Measurements from ENCODE around the gene AHI1. TPM values are rescaled to one million over a fixed set of nuclear protein-coding genes. Genes with fewer than 3 reads are reported as not detected.

AHI1 gene
- total RNA-seq, 2 donors from 2014 or later = 16.4 to 49.6 TPM

DNA sequence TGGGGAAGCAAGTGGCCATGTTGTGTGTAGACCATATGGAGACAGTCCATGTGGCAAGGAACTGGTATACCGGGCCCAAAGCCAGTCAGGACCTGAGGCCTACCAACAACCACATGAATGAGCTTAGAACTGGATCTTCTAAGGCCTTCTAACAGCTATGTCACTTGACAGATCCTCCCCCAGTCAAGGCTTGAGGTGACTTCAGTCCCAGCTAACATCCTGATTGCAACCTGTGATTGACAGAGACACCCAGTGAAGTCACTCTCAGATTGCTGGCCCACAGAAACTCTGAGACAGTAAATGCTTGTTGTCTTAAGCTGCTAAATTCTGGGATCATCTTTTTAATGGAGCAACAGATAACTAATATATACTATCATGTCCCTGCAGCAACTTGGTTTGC lies 32.9 kb downstream of the AHI1 start:
- H3K36me3 Mint-ChIP-seq = peaks cover 6% of the 10 kb centered on the region
- no peak overlapping the region for H3K27ac Mint-ChIP-seq
- peaks cover 5 to 7% of the 10 kb centered on the region in 2 donors for H3K4me1 Mint-ChIP-seq (ENCODE audit: low read depth in 2 of 2)
- no peak for ATAC-seq
- DNase-seq (ENCODE audit: low spot score) = no peak
- H3K9me3 Mint-ChIP-seq = no peaks in the 10 kb centered on the region
- no peaks in the 10 kb centered on the region for H3K27me3 Mint-ChIP-seq
- no peak overlapping the region for H3K4me3 Mint-ChIP-seq

DNA sequence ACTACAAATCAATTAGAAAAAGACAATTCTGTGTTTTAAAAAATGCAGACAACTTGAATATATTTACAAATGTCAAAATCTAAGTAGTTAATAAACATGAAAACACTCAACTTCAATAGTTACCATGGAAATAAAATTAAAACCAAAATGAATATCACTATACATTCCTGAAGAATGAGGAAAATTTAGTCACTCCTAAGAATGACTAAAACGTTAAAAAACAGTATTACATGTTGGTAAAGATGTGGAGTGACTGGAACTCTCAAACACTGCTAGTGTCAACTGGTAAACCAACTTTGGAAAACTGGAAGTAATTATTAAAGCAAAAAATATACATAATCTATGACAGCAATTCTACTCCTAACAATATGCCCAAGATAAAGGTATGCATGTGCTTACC lies 36.3 kb downstream of the AHI1 start:
- H3K36me3 Mint-ChIP-seq = peaks cover 6% of the 10 kb centered on the region
- H3K4me1 Mint-ChIP-seq (ENCODE audit: low read depth in 2 of 2) = peaks cover 5 to 7% of the 10 kb centered on the region in 2 donors
- H3K27me3 Mint-ChIP-seq = no peaks in the 10 kb centered on the region

DNA sequence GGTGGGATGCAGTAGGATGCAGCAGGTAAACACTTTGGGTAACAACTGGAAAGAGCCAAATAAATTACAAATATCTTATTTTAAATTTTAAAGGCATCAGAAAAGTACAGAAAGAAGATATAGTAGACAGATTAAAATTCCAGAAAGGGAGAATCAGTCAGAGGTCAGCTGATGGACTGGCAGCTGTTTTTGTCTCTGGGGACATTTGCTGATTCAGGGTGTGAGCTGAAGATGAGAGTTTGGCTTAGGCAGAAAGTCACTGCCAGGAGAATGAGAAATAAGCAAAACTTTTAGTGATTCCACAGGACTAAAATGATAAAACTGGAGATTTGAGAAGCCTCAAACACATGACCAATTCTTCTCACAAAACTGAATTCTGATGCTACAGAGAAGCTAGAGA lies 39.5 kb downstream of the AHI1 start:
- no peaks in the 10 kb centered on the region for H3K36me3 Mint-ChIP-seq
- no peak overlapping the region for H3K27ac Mint-ChIP-seq
- DNase-seq (ENCODE audit: low spot score) (no peak), ATAC-seq (no peak)
- no peaks in the 10 kb centered on the region for H3K9me3 Mint-ChIP-seq
- no peaks in the 10 kb centered on the region for H3K27me3 Mint-ChIP-seq
- H3K4me1 Mint-ChIP-seq (ENCODE audit: low read depth in 2 of 2) = peaks cover 0 to 3% of the 10 kb centered on the region in 2 donors
- H3K4me3 Mint-ChIP-seq = no peak overlapping the region

More for the DNA sequence above, 36.3 kb downstream of the AHI1 start:
- DNase-seq (ENCODE audit: low spot score) = no peak
- no peak for ATAC-seq
- H3K4me3 Mint-ChIP-seq = no peak overlapping the region
- no peaks in the 10 kb centered on the region for H3K9me3 Mint-ChIP-seq
- no peak overlapping the region for H3K27ac Mint-ChIP-seq

DNA sequence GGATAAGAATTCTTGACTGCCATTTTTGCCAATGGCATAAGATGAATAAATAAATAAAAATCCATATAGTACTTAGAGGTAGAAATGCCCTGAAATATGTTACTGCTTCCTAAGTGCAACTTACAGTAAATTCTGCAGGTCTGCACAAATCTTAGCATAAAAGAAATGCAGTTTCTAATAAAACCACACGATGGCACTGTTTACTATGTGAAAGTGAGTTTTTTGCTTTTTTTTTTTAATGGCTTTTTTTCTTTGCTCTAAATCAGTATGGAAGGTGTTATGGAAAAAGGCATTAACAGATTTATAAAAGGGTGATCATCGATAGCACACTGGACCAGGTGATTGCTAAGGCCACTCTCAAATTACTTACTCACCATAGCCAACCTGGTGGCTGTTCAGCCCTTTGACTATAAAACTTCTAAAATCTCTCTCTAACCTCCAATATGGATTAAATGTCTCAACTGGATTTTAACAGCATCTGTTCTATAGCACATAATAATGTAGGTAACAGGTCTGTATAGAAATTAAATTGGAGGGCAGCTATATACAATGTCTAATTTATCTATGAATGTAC lies 45.8 kb downstream of the AHI1 start:
- ATAC-seq = no peak
- H3K4me1 Mint-ChIP-seq (ENCODE audit: low read depth in 2 of 2) = no peaks in the 10 kb centered on the region
- H3K9me3 Mint-ChIP-seq = no peaks in the 10 kb centered on the region
- DNase-seq (ENCODE audit: low spot score) = no peak
- H3K4me3 Mint-ChIP-seq = no peak overlapping the region
- H3K27ac Mint-ChIP-seq = no peak overlapping the region
- H3K36me3 Mint-ChIP-seq = no peaks in the 10 kb centered on the region
- H3K27me3 Mint-ChIP-seq = no peaks in the 10 kb centered on the region

DNA sequence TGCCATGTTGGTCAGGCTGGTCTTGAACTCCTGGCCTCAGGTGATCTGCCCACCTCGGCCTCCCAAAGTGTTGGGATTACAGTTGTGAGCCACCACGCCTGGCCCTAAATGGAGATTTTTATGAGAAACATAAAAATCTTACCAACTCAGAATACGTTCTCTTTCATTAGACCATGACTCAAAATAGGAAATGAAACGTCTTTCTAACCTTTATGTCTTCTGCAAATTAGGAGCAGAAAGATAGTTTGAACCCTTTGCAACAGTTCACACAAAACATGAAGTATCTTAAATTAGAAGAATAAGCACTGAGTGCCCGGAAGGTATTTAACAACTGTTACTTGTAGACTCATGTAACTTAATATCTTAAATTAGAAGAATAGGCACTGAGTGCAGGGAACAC lies 48.3 kb downstream of the AHI1 start:
- no peaks in the 10 kb centered on the region for H3K4me1 Mint-ChIP-seq (ENCODE audit: low read depth in 2 of 2)
- no peak overlapping the region for H3K4me3 Mint-ChIP-seq
- H3K27me3 Mint-ChIP-seq = no peaks in the 10 kb centered on the region
- no peaks in the 10 kb centered on the region for H3K9me3 Mint-ChIP-seq
- no peak overlapping the region for H3K27ac Mint-ChIP-seq
- H3K36me3 Mint-ChIP-seq = no peaks in the 10 kb centered on the region
- ATAC-seq (no peak), DNase-seq (ENCODE audit: low spot score) (no peak)

DNA sequence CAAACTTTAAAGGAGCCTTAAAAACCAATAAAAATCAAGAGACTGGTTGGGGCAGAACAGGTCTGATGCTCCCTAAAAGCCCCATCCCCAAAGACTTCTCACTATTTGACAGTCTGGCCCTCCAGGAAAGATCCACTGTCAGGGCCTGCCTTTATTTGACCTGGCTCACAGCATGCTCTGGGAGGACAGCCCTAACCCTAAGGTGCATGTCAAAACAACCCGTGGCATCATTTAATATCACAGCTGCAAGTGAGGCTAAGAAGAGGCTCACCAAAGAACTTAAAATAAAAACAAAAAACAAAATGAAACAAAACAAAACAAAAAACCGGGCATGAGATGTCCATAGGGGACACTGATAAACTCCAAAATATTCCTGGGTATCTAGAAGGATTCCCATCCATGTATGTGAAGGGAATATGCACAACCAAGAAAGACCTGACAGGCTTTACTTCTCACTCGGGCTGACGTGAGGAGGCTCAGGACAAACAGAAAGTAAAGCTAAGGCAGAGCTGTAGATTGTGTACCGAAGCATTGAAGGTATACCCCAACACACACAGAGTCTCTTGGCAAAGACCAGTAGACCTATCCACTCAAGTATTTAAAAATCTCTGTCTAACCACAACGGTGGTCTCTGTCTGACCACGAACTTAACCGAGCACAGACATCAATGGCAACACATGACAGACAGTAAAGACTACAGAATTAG lies 57.3 kb downstream of the AHI1 start:
- Mint-ChIP-seq H3K36me3 (no peaks in the 10 kb centered on the region), H3K27ac (peak overlapping the region in 1 of 2 donors; percentile 26), H3K4me3 (peak overlapping the region; percentile 43), H3K27me3 (no peaks in the 10 kb centered on the region), H3K4me1 (ENCODE audit: low read depth in 2 of 2) (peaks cover 14 to 18% of the 10 kb centered on the region in 2 donors), H3K9me3 (no peaks in the 10 kb centered on the region)
- DNase-seq (ENCODE audit: low spot score) = no peak
- peak; percentile 57 to 71 for ATAC-seq

DNA sequence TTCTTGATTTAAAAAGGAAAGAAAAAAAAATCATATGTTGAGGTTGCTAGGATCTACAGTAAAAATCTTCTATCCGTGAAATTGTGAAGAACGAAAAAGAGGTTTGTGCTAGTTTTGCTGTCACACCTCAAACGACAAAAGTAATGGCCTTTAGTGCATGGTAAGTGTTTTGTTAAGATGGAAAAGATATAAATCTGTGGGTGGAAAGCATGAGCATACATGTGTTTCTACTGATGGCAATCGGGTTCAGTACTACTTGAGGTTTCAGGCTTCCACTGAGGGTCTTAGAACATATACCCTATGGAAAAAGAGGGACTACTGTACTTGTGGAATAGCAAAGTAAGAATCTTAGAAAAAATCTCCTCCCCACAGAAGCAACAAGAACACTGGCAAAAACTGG lies 58.0 kb downstream of the AHI1 start:
- Mint-ChIP-seq H3K27me3 (no peaks in the 10 kb centered on the region), H3K36me3 (no peaks in the 10 kb centered on the region), H3K27ac (peak overlapping the region in 1 of 2 donors; percentile 8), H3K4me1 (ENCODE audit: low read depth in 2 of 2) (peaks cover 14 to 18% of the 10 kb centered on the region in 2 donors), H3K4me3 (peak overlapping the region; percentile 28), H3K9me3 (no peaks in the 10 kb centered on the region)
- DNase-seq (ENCODE audit: low spot score) (no peak), ATAC-seq (no peak)

DNA sequence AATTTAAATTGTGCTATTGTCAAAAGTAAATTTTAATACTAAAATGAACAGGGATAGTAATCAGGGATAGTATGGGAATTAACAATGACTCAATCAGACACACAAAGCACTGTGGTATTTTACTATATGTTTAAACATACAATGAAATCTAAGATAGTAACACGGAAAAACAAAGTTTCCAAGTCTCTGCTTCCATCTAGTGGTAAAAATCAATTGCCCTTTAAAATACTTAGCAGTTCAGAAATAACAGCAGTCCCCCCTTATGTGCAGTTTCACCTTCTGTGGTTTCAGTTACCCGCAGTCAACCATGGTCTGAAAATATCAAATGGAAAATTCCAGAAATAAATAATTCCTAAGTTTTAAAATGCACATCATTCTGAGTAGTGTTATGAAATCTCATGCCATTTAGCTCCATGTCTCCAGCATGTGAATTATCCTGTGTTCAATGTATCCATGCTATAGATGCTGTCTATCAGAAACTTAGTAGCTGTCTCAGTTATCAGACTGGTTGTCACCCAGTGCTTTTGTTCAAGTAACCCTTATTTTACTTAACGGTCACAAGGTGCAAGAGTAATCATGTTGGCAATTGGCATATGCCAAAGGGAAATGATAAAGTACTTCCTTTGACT lies 58.5 kb downstream of the AHI1 start:
- Mint-ChIP-seq H3K27me3 (no peaks in the 10 kb centered on the region), H3K4me3 (peak overlapping the region; percentile 28), H3K9me3 (no peaks in the 10 kb centered on the region), H3K4me1 (ENCODE audit: low read depth in 2 of 2) (peaks cover 14 to 18% of the 10 kb centered on the region in 2 donors), H3K27ac (peak overlapping the region in 1 of 2 donors; percentile 8), H3K36me3 (no peaks in the 10 kb centered on the region)
- ATAC-seq (no peak), DNase-seq (ENCODE audit: low spot score) (no peak)

DNA sequence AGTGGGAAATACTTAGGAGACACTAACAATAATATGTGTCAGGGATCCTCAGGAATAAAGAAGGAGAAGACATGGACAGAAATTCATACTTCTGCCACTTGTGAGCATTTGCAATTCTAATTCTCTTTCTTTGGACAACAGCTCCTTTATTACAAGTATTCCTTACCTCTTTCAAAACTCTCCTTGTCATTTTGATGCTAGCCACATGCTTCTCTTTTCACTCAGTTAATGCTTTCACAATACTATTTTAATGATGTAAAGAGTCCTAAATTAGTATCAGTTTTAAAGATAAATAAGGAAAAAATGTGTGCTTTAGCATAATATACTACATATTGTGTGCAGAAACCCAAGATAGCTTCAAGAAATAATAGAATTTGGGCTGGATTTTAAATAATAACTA lies 62.5 kb downstream of the AHI1 start:
- no peaks in the 10 kb centered on the region for H3K36me3 Mint-ChIP-seq
- H3K27ac Mint-ChIP-seq = no peak overlapping the region
- H3K4me3 Mint-ChIP-seq = no peak overlapping the region
- no peaks in the 10 kb centered on the region for H3K9me3 Mint-ChIP-seq
- H3K27me3 Mint-ChIP-seq = no peaks in the 10 kb centered on the region
- ATAC-seq (no peak), DNase-seq (ENCODE audit: low spot score) (no peak)
- peaks cover 8 to 10% of the 10 kb centered on the region in 2 donors for H3K4me1 Mint-ChIP-seq (ENCODE audit: low read depth in 2 of 2)

DNA sequence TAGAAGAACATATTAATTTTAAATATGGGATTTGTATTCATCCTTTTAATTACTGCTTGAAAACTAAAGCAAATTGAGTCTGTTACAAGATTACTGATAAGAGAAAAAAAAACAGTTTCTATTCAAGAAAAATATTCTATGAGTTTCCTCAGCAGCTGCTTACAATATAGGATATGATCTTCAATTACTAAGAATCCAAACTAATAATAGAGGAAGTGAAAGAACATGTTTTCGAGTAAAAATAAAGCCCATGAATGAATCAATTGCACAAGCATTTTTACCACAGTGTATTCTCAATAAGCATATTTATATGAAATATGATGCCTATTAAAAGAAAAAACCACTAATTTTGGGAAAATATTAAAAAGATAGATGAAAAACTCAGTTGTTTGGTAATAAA lies 63.4 kb downstream of the AHI1 start:
- peaks cover 2 to 3% of the 10 kb centered on the region in 2 donors for H3K4me1 Mint-ChIP-seq (ENCODE audit: low read depth in 2 of 2)
- ATAC-seq = no peak
- no peak overlapping the region for H3K27ac Mint-ChIP-seq

DNA sequence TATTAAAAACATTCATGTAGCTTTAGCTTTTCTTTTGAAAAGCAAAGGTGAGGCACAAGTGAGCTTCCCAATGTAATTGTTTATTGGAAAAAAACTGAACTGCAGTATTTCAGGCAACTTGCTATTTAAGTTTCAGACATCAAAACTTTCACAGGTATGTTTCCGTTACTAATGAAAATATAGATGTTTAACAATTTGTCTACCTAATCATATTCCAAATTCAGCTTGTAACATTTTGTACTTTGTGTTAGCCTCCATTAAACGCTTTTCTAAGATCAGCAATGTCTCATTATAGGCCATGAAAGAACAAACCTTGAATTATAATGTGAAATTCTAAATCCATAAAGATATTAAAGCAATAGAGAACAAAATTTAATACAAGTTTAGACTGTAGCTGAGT lies 69.5 kb downstream of the AHI1 start:
- H3K27ac Mint-ChIP-seq = no peak overlapping the region
- DNase-seq (ENCODE audit: low spot score) (no peak), ATAC-seq (no peak)
- H3K4me1 Mint-ChIP-seq (ENCODE audit: low read depth in 2 of 2) = peaks cover 0 to 5% of the 10 kb centered on the region in 2 donors
- no peaks in the 10 kb centered on the region for H3K9me3 Mint-ChIP-seq
- H3K27me3 Mint-ChIP-seq = no peaks in the 10 kb centered on the region
- H3K4me3 Mint-ChIP-seq = no peak overlapping the region
- H3K36me3 Mint-ChIP-seq = no peaks in the 10 kb centered on the region

More for the DNA sequence above, 63.4 kb downstream of the AHI1 start:
- H3K36me3 Mint-ChIP-seq = no peaks in the 10 kb centered on the region
- no peaks in the 10 kb centered on the region for H3K27me3 Mint-ChIP-seq
- DNase-seq (ENCODE audit: low spot score) = no peak
- H3K4me3 Mint-ChIP-seq = no peak overlapping the region
- no peaks in the 10 kb centered on the region for H3K9me3 Mint-ChIP-seq

DNA sequence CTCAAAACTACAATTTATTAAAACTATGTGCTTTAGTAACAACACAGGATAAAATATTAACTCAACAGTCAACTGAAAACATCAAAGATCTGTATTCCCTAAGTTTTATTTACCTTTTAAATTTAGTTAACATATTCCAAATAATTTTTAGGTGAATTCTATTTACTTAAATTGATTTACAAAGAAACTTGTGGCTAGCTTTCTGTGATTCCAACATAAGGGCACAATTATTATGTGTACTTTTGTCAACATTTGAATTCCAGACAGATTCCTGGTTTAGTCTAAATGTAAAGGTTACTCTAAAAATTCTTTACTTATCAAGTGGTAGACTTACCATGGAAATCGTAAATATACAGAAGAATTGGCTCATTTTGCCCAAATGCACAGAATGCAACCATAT lies 70.7 kb downstream of the AHI1 start:
- no peaks in the 10 kb centered on the region for H3K36me3 Mint-ChIP-seq
- no peaks in the 10 kb centered on the region for H3K27me3 Mint-ChIP-seq
- no peaks in the 10 kb centered on the region for H3K9me3 Mint-ChIP-seq
- DNase-seq (ENCODE audit: low spot score) = no peak
- no peak overlapping the region for H3K27ac Mint-ChIP-seq
- ATAC-seq = no peak
- H3K4me1 Mint-ChIP-seq (ENCODE audit: low read depth in 2 of 2) = peaks cover 0 to 5% of the 10 kb centered on the region in 2 donors
- no peak overlapping the region for H3K4me3 Mint-ChIP-seq

DNA sequence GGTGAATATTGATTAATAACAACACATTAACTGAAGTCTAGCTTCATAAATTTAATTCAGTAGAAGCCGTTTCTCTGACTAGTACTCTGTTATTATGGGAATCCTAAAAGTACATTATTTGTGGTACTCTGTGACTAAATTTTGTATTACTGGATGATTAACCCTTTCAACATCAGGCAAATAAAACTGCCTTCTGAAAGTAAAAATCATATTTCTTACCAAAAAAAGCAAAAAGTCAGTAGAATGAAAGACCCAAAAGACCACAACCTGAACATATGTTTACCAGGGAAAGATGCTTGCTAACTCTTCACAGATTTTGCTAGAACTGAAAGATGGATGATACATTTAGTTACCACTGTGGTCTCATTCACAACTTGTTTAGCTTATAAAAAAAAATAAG lies 73.2 kb downstream of the AHI1 start:
- peak in 1 of 2 donors; percentile 75 for ATAC-seq
- Mint-ChIP-seq H3K27ac (peak overlapping the region in 1 of 2 donors; percentile 74), H3K27me3 (no peaks in the 10 kb centered on the region), H3K4me1 (ENCODE audit: low read depth in 2 of 2) (peaks cover 0 to 5% of the 10 kb centered on the region in 2 donors), H3K9me3 (no peaks in the 10 kb centered on the region), H3K4me3 (no peak overlapping the region), H3K36me3 (no peaks in the 10 kb centered on the region)
- no peak for DNase-seq (ENCODE audit: low spot score)

DNA sequence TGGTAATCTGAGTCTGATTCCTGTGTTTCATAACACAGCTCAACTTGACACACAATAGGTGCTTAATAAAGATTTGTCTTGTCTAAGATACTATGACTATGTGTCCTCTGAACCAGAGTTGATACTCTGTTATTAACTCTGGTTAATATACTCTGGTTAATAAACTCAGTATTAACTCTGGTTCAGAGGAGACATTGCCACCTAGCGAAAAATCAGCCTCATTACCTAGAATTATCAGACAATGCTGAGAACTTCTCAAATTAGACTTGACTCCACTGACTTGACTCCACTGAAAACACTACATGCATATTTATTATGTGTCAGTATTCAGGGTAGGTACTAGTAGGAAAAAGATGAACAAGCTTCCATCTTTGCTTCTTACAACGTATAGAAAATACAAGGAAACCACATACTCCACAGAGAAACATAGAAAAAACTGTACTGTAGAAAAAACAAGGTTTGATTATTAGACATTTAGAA lies 73.9 kb downstream of the AHI1 start:
- no peak for DNase-seq (ENCODE audit: low spot score)
- Mint-ChIP-seq H3K4me3 (peak overlapping the region; percentile 70), H3K27ac (peak overlapping the region in 1 of 2 donors; percentile 74), H3K4me1 (ENCODE audit: low read depth in 2 of 2) (peaks cover 0 to 5% of the 10 kb centered on the region in 2 donors), H3K9me3 (no peaks in the 10 kb centered on the region), H3K27me3 (no peaks in the 10 kb centered on the region), H3K36me3 (no peaks in the 10 kb centered on the region)
- peak in 1 of 2 donors; percentile 61 for ATAC-seq
